DMS79 (cell line): Measurements from ENCODE around the gene STAG1.
A peak's percentile ranks its signal among the peaks of the same experiment; 100 is the strongest.
"Not testable (repeated sequence)": the region's sequence is repeated elsewhere in the genome, so short reads cannot be mapped to it uniquely, and the experiment has no call there.

Source experiments
- DNase-seq: peaks from one replicate; lab custom pipeline; 2025; lab: John Stamatoyannopoulos, UW

Gene STAG1

DNA sequence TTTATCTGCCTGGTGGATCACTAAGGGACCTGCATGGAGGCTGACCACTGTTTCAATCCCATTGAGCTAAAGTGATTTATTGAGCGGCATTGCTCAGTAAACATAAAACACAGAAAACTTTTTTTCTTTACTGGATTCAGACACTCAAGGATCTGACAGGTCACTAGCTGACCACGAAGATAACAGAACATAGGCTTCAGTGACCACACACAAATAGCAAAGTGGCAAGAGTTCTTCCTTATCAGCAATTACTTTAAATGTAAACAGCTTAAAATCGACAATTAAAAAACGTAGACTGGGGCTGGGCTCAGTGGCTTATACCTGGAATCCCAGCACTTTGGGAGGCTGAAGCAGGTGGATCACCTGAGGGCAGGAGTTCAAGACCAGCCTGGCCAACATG, 48.7 kb downstream of the STAG1 start:
- no peak for DNase-seq

DNA sequence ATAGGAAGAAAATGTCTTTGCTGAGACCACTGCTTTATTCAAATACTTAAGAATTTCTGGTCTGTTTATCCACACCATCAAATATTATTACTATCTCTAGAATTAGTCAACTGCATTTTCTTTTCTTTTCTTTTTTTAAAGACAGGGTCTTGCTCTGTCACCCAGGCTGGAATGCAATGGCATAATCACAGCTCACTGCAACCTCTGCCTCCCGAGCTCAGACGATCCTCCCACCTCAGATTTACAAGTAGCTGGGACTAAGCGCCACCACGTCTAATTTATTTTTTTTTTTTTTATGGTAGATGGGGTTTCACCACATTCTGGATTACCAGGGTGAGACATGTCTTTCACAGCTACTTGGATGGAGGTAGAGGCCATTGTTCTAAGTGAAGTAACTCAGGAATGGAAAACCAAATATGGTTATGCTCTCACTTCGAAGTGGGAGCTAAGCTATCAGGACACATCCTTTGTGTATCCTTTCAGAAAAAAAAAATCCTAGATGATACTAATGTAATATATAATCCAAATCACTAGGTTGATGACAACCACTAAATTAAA, 52.8 kb downstream of the STAG1 start:
- DNase-seq = no peak

DNA sequence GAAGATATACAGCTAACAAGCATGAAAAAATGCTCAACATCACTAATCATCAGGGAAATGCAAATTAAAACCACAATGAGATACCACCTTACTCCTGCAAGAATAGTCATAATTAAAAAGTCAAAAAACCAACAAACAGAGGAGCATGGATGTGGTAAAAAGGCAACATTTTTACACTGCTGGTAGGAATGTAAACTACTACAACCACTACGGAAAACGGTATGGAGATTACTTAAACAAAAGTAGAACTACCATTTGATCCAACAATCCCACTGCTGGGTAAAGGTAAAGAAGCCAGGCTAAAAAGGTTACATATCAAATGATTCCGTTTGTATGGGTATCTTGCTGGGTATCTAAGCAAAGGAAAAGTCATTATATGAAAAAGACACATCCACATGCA, 53.8 kb downstream of the STAG1 start:
- no peak for DNase-seq

DNA sequence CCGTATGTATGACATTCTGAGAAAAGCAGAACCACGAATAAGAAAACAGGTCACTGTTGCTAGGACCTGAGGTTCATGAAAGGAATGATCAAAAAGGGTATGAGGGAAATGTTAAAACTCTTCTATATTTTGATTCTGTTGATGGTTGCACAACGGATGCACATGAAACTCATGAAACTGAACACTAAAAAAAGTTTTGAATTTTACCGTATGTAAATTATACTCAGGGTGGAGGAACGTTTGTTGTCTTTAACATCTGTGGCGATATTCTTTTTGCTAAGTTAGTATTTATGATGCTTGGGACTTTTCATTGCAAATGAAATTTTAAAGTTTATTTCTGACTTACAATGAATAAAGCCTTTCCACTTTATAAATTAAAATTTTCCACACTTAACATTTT, 55.4 kb downstream of the STAG1 start:
- DNase-seq = no peak

DNA sequence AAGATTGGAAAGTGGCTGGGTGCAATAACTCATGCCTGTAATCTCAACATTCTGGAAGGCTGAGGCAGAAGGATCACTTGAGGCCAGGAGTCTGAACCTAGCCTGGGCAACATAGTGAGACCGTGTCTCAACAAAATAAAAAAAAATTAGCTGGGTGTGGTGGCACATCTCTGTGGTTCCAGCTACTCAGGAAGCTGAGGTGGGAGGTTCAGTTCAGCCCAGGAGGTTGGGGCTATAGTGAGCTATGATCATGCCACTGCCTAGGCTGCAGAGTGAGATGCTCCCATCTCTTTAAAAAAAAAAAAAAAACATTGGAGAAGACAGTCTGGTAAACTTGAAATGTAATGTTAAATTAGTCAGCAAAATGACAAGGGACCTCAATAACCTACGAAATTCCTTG, 57.9 kb downstream of the STAG1 start:
- no peak for DNase-seq

DNA sequence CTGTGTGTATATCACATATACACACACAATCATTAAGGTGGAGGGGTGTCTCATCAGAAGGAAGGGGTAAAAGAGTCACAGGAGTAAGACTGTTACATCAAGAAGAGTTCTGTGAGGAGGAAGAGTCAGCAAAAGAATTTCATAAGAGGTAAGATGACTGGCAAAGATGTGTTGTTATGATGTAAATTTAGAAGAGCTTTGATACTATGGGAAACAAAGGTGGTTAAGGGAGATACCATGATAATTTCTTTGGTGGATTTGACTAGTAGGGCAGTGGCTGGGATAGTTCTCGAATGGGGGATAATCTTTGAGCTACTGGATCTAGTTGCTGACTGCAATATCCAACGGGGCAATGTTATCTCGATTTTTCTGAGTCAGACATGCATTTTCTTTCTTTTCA, 61.6 kb downstream of the STAG1 start:
- no peak for DNase-seq

DNA sequence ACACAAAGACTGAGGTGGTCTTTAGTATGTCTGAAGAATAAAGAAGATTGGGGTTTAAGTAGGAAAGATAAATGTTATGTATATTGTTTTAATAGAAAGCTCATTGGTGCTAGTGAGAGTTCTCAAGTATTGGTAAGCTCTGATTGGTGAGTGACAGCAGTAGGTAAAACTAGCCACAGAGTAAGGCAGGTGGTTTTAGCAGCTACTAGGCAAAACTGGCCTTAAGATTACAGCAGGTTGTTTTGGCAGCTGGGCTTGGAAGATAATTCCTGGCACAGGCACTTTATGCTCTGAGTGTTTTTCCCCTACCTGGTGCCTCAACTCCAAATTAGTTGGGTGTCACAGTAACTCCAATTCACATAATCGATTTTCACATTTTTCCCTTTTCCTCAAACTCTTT, 66.3 kb downstream of the STAG1 start:
- DNase-seq = no peak

DNA sequence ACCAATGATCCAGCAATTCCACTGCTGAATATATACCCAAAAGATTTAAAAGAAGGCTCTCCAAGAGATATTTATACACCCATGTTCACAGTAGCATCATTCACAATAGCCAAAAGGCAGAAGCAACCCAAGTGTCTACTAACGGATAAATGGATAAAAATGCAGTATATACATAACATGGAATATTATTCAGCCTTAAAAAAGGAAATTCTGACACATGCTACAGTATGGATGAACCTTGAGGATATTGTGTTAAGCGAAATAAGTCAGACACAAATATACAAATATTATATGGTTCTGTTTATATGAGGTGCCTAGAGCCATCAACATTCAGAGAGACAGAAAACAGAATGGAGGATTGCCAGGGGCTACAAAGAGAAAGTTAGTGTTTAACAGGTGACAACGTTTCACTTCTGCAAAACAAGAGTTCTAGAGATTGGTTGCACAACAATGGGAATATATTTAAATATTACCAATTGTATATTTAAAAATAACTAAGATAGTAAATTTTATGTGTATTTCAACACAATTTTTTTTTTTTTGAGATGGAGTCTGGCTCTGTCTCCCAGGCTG, 69.4 kb downstream of the STAG1 start:
- DNase-seq = no peak

DNA sequence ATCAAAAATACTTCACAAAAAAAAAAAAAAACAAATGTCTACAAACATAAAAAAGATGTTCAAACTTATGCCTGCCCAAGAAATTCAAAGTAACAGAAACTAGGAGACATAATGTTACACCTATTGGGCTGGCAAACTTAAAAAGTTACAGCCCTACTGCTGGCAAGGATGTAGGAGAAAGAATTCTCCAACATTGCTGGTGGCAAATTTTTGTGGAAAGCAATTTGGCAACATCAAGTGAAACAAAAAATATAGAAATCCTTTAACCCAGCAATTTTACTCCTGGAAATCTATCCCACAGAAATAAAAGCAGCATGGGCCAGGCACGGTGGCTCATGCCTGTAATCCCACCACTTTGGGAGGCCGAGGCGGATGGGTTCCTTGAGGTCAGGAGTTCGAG, 73.2 kb downstream of the STAG1 start:
- DNase-seq = no peak

DNA sequence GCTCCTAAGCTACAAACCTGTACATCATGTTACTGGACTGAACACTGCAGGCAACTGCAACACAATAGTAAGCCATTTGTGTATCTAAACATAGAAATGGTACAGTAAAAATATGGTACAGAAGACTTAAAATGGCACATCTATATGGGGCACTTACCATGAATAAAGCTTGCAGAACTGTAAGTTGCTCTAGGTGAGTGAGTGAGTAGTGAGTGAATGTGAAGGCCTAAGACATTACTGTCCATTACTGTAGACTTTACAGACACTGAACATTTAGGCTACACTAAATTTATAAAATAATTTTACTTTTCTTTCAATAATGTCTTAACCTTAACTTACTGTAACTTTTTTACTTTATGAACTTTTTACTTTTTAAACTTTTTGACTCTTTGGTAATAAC, 76.2 kb downstream of the STAG1 start:
- DNase-seq = no peak

DNA sequence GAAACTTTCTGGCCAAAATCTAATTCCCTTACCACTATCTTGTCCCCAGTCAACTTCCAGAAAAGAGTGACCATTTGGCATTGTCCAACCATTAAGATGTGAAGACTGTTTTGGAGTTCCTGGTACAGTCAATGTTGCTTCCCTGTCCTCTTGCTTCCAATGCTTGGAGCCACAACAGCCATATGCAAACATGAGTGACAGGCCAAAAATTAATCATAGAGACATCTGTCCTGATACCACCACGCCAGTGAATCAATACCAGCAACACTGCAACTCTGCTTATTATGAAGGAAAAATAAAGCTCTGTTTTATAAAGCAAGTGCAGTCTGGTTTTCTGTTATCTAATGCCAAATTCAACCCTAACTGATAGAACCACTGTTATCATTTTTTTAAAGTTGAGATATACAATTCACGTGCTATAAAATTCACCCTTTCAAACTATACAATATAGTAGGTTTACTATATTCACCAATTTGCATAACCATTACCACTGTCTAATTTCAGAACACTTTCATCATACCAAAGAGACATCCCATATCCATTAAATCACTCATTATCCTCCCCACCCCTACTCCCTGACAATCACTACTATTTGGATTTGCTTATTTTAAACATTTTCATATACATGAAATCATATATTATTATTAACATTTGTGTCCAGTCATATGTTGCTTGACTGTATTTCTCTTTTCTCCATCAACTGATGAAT, 76.9 kb downstream of the STAG1 start:
- no peak for DNase-seq

DNA sequence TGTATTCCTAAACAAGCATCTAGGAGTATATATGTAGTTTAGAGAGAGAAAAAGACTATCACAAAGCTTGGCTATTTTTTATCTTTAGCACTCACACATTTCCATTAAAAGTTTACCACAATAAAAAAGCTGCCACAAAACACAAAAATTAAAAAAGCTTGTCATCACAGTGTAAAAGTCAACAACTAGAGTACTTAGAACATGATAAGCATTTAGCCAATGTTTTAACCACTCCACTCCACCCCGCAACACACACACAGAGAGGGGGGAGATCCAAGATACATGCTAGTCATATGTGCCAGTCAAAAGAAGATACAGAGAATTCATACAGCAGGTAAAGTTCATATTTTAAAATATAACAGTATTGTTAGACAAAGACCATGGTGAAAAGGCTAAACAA, 79.7 kb downstream of the STAG1 start:
- DNase-seq = no peak

DNA sequence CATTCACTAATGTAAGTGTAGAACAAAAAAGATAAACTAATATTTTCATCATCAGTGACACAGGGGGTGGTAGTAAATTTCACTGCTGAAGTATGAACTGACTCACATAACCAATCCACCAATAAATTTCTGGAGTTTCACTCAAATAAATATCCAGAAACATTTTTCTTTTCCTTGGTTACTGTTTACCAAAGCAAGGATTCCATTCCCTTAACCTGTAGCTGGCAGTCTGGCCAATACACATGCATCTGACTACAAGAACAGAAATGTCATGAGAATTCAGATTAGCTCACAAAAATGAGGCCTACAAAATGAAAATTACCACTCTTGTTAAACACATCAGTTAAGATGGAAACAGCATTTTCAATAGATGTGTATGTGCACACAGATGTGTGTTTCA, 80.3 kb downstream of the STAG1 start:
- no peak for DNase-seq

DNA sequence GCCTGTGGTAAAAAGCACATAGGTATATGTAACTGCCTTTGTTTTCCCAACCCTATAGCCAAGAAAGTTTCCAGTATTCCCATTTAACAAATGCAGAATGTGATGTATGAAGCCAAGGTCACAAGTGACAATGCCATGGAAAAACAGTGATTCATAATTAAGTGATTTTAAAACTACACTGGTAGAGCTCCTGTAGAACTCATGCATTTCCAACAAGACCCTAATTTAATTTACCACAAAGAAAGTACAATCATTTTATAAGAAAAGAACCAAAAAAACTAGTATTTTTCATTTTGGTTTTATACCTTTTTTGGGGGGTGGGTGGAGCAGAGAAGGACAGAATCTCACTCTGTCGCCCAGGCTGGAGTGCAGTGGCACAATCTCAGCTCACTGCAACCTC, 82.0 kb downstream of the STAG1 start:
- DNase-seq = no peak

DNA sequence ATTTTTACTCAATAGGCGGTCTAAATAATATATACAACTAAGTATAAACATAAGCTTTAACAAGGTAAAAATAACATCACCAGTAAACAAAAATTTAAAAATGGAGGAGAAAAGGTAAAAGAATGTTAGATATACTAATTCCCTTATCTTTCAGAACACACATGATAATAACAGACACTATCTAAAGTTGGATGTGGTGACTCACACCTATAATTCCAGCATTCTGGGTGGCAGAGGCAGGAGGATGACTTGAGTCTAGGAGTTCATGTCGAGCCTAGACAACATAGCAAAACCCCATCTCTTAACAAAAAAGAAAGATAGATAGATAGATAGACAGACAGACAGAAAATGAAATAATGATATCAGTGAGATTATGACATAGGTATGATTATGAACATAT, 85.1 kb downstream of the STAG1 start:
- no peak for DNase-seq

DNA sequence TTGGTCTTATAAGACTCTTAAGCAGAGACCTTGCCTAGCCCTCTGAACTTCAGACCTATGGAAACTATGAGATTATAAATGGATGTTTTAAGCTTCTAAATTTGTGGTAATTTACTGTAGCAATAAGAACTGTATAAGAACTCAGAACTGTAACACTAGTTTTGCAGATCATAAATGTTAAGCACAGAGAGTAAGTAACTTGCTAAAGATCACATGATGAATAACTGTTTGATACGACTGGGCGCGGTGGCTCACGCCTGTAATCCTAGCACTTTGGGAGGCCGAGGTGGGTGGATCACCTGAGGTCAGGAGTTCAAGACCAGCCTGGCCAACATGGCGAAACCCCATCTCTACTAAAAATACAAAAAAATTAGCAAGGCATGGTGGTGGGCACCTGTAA, 85.9 kb downstream of the STAG1 start:
- not testable (repeated sequence) for DNase-seq

DNA sequence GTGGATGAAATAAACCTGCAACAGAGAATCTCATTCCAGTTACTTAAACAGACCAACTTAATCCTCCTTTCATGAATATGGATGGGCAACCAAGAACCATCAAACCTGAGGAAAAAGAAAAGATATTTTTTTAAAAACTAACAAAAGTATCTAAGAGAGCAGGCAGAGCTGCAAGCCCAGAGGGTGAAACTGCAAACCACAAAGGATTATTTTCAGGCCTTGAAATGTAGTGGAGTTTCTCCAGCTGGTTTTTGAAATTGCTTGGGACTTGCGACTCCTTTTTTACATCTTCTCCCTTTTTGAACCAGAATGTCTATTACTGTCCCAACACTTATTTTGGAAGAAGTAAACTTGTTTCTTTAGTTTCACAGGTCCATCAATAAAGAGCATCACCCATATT, 87.4 kb downstream of the STAG1 start:
- DNase-seq = no peak

DNA sequence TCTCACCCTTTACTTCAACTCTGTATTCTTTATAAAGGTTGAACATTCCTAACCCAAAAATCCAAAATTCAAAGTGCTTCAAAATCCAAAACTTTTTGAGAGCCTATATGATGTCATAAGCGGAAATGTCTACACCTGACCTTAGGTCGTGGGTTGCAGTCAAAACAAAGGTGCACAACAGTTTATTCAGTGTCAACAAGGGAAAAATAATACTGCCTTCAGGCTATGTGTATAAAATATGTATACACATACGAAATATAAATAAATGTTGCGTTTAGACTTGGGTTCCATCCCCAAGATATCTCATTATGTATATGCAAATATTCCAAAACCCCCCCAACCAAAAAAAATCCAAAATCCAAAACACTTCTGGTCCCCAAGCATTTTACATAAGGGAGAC, 90.9 kb downstream of the STAG1 start:
- no peak for DNase-seq

DNA sequence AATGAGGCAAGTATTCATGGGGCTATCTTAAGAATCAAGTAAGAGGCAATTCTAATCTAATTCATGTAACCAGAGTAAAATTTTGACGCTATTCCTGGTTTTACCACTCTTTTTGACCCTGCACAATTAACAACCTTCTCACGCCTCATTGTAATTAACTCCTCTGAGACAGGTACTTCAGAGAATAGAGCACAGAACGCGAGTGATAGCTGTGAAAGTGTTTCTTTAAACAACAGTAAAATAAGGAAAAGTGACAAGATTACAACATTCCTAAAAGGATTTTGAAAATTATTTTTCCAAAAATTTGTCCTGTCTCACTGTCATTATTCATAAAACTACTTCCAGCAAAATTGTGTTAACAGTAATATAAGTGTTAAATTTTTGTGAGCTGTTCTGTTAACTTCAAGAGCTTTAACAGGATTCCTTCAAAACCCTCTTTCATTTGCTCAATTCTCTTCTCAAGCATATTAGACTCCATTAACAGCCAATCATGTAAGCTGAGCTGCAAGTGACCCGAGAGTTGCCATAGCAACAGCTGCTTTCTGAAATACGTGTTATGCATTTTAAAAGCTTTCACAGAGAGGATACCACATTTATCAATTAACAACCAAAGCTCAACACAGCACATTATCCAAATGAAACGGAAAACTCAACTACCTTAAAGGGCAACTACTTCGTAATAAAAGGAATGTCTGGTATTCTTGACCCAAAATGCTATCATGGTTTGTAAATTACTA, 93.1 kb downstream of the STAG1 start:
- peak; percentile 16 for DNase-seq

DNA sequence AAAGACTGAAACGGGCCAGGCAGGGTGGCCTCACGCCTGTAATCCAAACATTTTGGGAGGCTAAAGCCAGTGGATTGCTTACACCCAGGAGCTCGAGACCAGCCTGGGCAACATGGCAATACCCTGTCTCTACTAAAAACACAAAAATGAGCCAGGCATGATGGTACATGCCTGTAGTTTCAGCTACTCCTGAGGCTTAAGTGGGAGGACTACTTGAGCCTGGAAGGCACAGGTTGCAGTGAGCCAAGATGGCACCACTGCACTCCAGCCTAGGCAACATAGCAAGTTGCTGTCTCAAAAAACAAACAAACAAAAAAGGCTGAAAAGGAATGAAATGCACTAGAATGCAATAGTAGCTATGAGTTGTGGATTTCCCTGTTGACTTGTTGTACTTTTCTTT, 94.7 kb downstream of the STAG1 start:
- no peak for DNase-seq

DNA sequence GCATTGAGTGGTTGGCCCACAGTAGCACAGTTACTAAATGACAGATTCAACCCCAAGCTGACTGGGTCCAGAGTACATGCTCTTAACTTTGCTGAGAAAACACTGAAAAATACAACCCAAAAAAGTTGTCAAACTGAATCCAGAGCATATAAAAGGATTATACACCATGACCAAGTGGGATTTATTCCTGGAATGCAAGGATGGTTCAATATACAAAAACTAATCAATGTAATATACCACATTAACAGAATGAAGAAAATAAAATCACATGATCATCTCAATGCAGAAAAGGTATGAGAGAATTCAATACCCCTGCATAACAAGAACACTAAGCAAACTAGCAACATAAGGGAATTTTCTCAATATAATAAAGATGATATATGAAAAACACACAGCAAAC, 98.5 kb downstream of the STAG1 start:
- no peak for DNase-seq

DNA sequence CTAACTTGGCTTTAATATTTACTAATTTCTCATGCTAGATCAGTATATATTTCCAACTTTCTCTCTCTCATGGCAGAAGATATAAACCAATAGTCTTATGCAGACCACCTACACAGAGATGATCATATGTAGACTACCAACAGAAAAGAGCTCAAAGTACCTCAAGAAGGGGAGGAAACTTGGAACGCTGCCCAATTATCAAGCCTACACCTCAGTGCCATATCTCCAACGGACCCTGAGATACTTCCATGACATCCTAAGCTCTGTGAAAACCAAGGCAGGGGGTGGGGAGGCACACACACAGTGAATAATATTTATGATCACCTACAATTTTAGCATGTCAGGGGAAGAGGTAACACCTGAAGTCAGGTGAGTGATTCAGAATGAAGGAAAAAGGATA, 100.6 kb downstream of the STAG1 start:
- no peak for DNase-seq

DNA sequence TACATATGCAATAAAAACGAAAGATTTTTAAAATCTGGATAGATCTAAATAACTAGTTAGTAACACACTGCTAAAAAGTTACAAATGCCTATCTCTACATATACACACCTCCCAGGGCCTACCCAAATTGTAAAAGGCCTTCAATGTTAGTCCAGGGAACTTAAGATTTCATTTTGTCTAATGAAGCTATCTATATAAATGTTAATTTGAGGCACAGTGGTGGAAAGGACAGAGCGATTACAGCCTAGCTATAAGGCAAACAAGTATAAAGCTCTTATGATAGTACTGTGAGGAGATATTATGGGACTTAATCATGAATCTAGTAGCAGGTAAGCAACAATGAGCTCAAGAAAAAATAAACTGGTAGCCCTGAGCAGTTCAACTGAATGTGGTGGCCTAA, 101.7 kb downstream of the STAG1 start:
- DNase-seq = no peak
